GM19455 (cell line): Measurements from ENCODE around the gene TLN1.

ENCODE experiments used
- ATAC-seq: cut with Tn5 transposase; IDR thresholded peaks from one replicate; pipeline ENCODE4 v1.9.1; 2021; ENCODE audit not compliant: unreplicated experiment

TLN1 gene

GRCh38 chr9:35753466-35753865 is 21.5 kb upstream of the TLN1 start:
- no peak for ATAC-seq

GRCh38 chr9:35750256-35750531 is 18.2 kb upstream of the TLN1 start:
- ATAC-seq, result no peak

- ATAC-seq, result peak; percentile 36
These were observed 17.7 kb upstream of the TLN1 start for GRCh38 chr9:35749515-35750255.

GRCh38 chr9:35748858-35749514 is 17.0 kb upstream of the TLN1 start, which contains the start of the genes GBA2 and RGP1:
Gene GBA2, minus strand, starts transcription at chr9:35749228. Its CDS starts 524 bp downstream, at chr9:35748704.
Gene RGP1, plus strand, starts transcription at chr9:35749287. Its CDS starts 469 bp downstream, at chr9:35749756.
- peak; percentile 71 for ATAC-seq

- no peak for ATAC-seq
These were observed 16.4 kb upstream of the TLN1 start for GRCh38 chr9:35748242-35748857.

GRCh38 chr9:35746583-35746982 is 14.6 kb upstream of the TLN1 start:
- no peak for ATAC-seq

- no peak for ATAC-seq
These were observed 13.6 kb upstream of the TLN1 start for GRCh38 chr9:35745569-35745968.

GRCh38 chr9:35743880-35744518 is 12.0 kb upstream of the TLN1 start:
- ATAC-seq, result no peak

- no peak for ATAC-seq
These were observed 11.5 kb upstream of the TLN1 start for GRCh38 chr9:35743452-35743851.

GRCh38 chr9:35741740-35742139 is 9.7 kb upstream of the TLN1 start:
- no peak for ATAC-seq

GRCh38 chr9:35740243-35740642 is 8.2 kb upstream of the TLN1 start:
- ATAC-seq, result no peak

- no peak for ATAC-seq
These were observed 6.9 kb upstream of the TLN1 start for GRCh38 chr9:35738924-35739323.

GRCh38 chr9:35738186-35738585 is 6.2 kb upstream of the TLN1 start:
- no peak for ATAC-seq

- no peak for ATAC-seq
These were observed 5.1 kb upstream of the TLN1 start for GRCh38 chr9:35737143-35737542.

GRCh38 chr9:35736201-35736633 is 4.2 kb upstream of the TLN1 start:
- ATAC-seq, result no peak

GRCh38 chr9:35734096-35734495 is 2.1 kb upstream of the TLN1 start:
- no peak for ATAC-seq

- peak; percentile 13 for ATAC-seq
These were observed 976 bp upstream of the TLN1 start for GRCh38 chr9:35732800-35733541.

GRCh38 chr9:35731415-35732184 is 395 bp downstream of the TLN1 start:
- ATAC-seq, result peak; percentile 0

- ATAC-seq, result no peak
These were observed 1.5 kb downstream of the TLN1 start for GRCh38 chr9:35730486-35730854.
